ENCODE data around the gene LCE3C.

DNA sequence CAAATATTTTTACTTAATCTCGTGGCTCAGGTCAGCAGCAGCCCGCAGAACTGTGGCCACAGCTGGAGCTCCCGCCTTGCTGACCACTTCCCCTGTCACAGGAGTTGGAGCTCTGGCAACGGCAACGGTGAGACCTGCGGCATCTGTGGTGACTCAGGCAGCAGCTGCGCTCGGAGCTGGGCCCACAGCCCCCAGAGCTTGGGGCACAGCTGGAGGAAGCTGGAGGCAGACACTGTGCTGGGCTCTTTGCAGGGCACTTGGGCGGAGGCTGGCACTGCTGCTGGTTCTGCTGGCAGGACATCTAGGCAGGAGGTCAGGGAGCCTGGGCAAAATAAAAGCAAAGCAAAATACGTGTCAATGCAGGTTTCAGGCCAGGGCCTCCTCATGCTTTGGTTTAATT is 22.8 kb downstream of the LCE3C start, which contains the start of gene LCE3A:
- no peak for TF ChIP-seq CTCF (IDR thresholded peaks at IDR 0.05)
- no peak for TF ChIP-seq POLR2A (IDR thresholded peaks at IDR 0.05)
